H1 (cell line): ENCODE measurements around the gene CCNI. TPM values are rescaled to one million over a fixed set of nuclear protein-coding genes. Genes with fewer than 3 reads are reported as not detected.

Experiments
- CTCF ChIA-PET: fragments of 300-600 bp; sonication (Branson Sonifier 250); formaldehyde crosslinking; loops from one replicate; lab custom pipeline; 2021; ENCODE audit not compliant: partially characterized antibody; lab: Charles Lee
- POLR2A ChIA-PET: fragments of 300-600 bp; sonication (Branson Sonifier 250); formaldehyde crosslinking; loops from one replicate; lab custom pipeline; 2021; ENCODE audit warnings: inconsistent platforms; ENCODE audit not compliant: partially characterized antibody; lab: Charles Lee
- DNase-seq, 2 experiments: peaks; one replicate each; pipeline versions ENCODE4 v3.0.0 to v3.0.0-alpha.2; 2010 to 2022; ENCODE audit warnings: low spot score in 2 of 2, low read depth in 1 of 2, mixed read lengths in 1 of 2
- FAIRE-seq: peaks from 2 replicates; lab custom pipeline; 2011; peaks lifted over from hg19 to GRCh38; lab: Jason Lieb, UNC
- H2AFZ ChIP-seq: 2 replicates; pipeline ENCODE4 v1.8.1; 2012; ENCODE audit warnings: low read length, inconsistent platforms
- H2AK5ac ChIP-seq: 2 replicates; pipeline ENCODE4 v1.6.1; 2013; ENCODE audit warnings: low read depth, low read length
- H2BK120ac ChIP-seq: replicated peaks from 2 replicates; pipeline ENCODE3; 2013; ENCODE audit warnings: low read depth, low read length, inconsistent platforms
- H2BK12ac ChIP-seq: 2 replicates; pipeline ENCODE4 v1.6.1; 2013; ENCODE audit warnings: low read depth, low read length
- H2BK15ac ChIP-seq: 2 replicates; pipeline ENCODE4 v1.6.1; 2013; ENCODE audit warnings: low read length
- H2BK20ac ChIP-seq: 2 replicates; pipeline ENCODE4 v1.6.1; 2013; ENCODE audit warnings: low read length
- H2BK5ac ChIP-seq: 2 replicates; pipeline ENCODE4 v1.6.1; 2013; ENCODE audit warnings: low read depth, low read length
- H3K14ac ChIP-seq: 2 replicates; pipeline ENCODE4 v1.6.1; 2013; ENCODE audit warnings: inconsistent platforms; ENCODE audit not compliant: insufficient read length
- H3K18ac ChIP-seq: 2 replicates; pipeline ENCODE4 v1.6.1; 2013; ENCODE audit warnings: low read length; ENCODE audit errors: extremely low read depth
- H3K23ac ChIP-seq: 2 replicates; pipeline ENCODE4 v1.6.1; 2013; ENCODE audit warnings: inconsistent platforms; ENCODE audit not compliant: insufficient read length
- H3K23me2 ChIP-seq: 2 replicates; pipeline ENCODE4 v1.6.1; 2013; ENCODE audit warnings: low read depth, low read length
- H3K27ac ChIP-seq: 2 replicates; pipeline ENCODE4 v1.6.1; 2011; ENCODE audit warnings: low read depth, low read length, inconsistent platforms
- H3K27me3 ChIP-seq, 4 experiments: replicated peaks in 1 of 4; 1 replicate in 1 of 4; 2 replicates in 3 of 4; pipeline versions ENCODE4 v1.6.1 to v1.8.1; 2011 to 2013; ENCODE audit warnings: low read length in 3 of 4, mild to moderate bottlenecking in 3 of 4, inconsistent platforms in 2 of 4, mixed read lengths in 2 of 4, moderate library complexity in 1 of 4; ENCODE audit not compliant: control insufficient read depth in 3 of 4, insufficient read depth in 3 of 4; ENCODE audit errors: extremely low read depth in 1 of 4
- H3K36me3 ChIP-seq, 4 experiments: 2 replicates each; pipeline versions ENCODE4 v1.6.1 to v1.8.1; 2011 to 2013; ENCODE audit warnings: mild to moderate bottlenecking in 4 of 4, low read length in 3 of 4, moderate library complexity in 2 of 4, control low read depth in 1 of 4, inconsistent platforms in 1 of 4; ENCODE audit not compliant: insufficient read depth in 4 of 4, control insufficient read depth in 2 of 4
- H3K4ac ChIP-seq: replicated peaks from 2 replicates; pipeline ENCODE3; 2013; ENCODE audit warnings: low read length, low read depth, mixed read lengths, inconsistent platforms; ENCODE audit not compliant: insufficient read length
- H3K4me1 ChIP-seq, 4 experiments: replicated peaks in 1 of 4; 1 replicate in 1 of 4; 2 replicates in 3 of 4; pipeline versions ENCODE4 v1.6.1 to v1.8.1; 2011 to 2013; ENCODE audit warnings: low read length in 3 of 4, inconsistent platforms in 2 of 4, mixed read lengths in 1 of 4; ENCODE audit not compliant: insufficient read depth in 4 of 4, control insufficient read depth in 3 of 4
- H3K4me2 ChIP-seq, 2 experiments: 2 replicates each; pipeline versions ENCODE4 v1.6.1 to v1.8.1; 2011 to 2013; ENCODE audit warnings: low read depth in 2 of 2, low read length in 2 of 2, control low read depth in 1 of 2, inconsistent platforms in 1 of 2, mild to moderate bottlenecking in 1 of 2; ENCODE audit not compliant: insufficient read depth in 1 of 2
- H3K4me3 ChIP-seq, 4 experiments: fragments of 200-600, 300-600 bp in 1 of 4; sonication (generic), shearing (Covaris generic), sonication (Bioruptor Twin) in 1 of 4; 2 replicates each; pipeline versions ENCODE4 v1.5.1 to v1.8.1; 2011 to 2016; ENCODE audit warnings: low read length in 4 of 4, low read depth in 3 of 4, control low read depth in 2 of 4, inconsistent platforms in 2 of 4, mild to moderate bottlenecking in 2 of 4, mixed read lengths in 1 of 4, moderate library complexity in 1 of 4; ENCODE audit not compliant: insufficient read depth in 2 of 4; ENCODE audit errors: extremely low read depth in 1 of 4
- H3K56ac ChIP-seq: replicated peaks from 2 replicates; pipeline ENCODE3; 2013; ENCODE audit warnings: low read depth, mild to moderate bottlenecking, mixed read lengths, low read length, inconsistent platforms; ENCODE audit not compliant: insufficient read length
- H3K79me1 ChIP-seq: 2 replicates; pipeline ENCODE4 v1.6.1; 2013; ENCODE audit warnings: low read depth, low read length, control low read depth
- H3K79me2 ChIP-seq, 2 experiments: 2 replicates each; pipeline versions ENCODE4 v1.6.1 to v1.8.1; 2012 to 2013; ENCODE audit warnings: low read length in 2 of 2, mild to moderate bottlenecking in 2 of 2, inconsistent platforms in 1 of 2; ENCODE audit not compliant: insufficient read depth in 2 of 2, control insufficient read depth in 1 of 2
- H3K9ac ChIP-seq, 4 experiments: replicated peaks in 1 of 4; 1 replicate in 1 of 4; 2 replicates in 3 of 4; pipeline versions ENCODE4 v1.6.1 to v1.8.1; 2011 to 2013; ENCODE audit warnings: low read depth in 3 of 4, low read length in 3 of 4, control low read depth in 2 of 4, mild to moderate bottlenecking in 2 of 4, moderate library complexity in 2 of 4, inconsistent platforms in 1 of 4; ENCODE audit errors: extremely low read depth in 1 of 4
- H3K9me3 ChIP-seq, 2 experiments: 2 replicates each; pipeline versions ENCODE4 v1.6.1 to v1.8.1; 2012 to 2013; ENCODE audit warnings: mild to moderate bottlenecking in 2 of 2, moderate library complexity in 2 of 2, control low read depth in 1 of 2, inconsistent platforms in 1 of 2, low read depth in 1 of 2, low read length in 1 of 2, mixed read lengths in 1 of 2; ENCODE audit not compliant: insufficient read depth in 2 of 2
- H4K20me1 ChIP-seq, 2 experiments: replicated peaks in 1 of 2; 2 replicates each; pipeline versions ENCODE3 to v1.8.1; 2011 to 2013; ENCODE audit warnings: inconsistent platforms in 2 of 2, low read length in 2 of 2, mild to moderate bottlenecking in 1 of 2; ENCODE audit not compliant: insufficient read depth in 2 of 2, control insufficient read depth in 1 of 2
- H4K5ac ChIP-seq: 2 replicates; pipeline ENCODE4 v1.6.1; 2013; ENCODE audit warnings: low read length, low read depth, mixed read lengths, inconsistent platforms; ENCODE audit not compliant: insufficient read length
- H4K8ac ChIP-seq: 2 replicates; pipeline ENCODE4 v1.8.0; 2013; ENCODE audit warnings: mild to moderate bottlenecking, moderate library complexity, low read length, inconsistent platforms; ENCODE audit not compliant: insufficient read depth; ENCODE audit errors: extremely low read depth
- H4K91ac ChIP-seq: replicated peaks from 2 replicates; pipeline ENCODE3; 2013; ENCODE audit warnings: low read length, mixed read lengths, inconsistent platforms; ENCODE audit not compliant: insufficient read length
- CBX8 ChIP-seq: fragments of 300-800, 300-1000 bp; sonication (generic); IDR thresholded peaks from 2 replicates; pipeline ENCODE4 v1.7.1; 2016; ENCODE audit warnings: low read depth, low read length, borderline replicate concordance
- GTF2F1 ChIP-seq: IDR thresholded peaks from 2 replicates; pipeline ENCODE4 v1.6.1; 2012; ENCODE audit warnings: low read depth, low read length, improper control_type of control experiment, borderline replicate concordance
- HDAC6 ChIP-seq: IDR thresholded peaks from one replicate; pipeline ENCODE4 v1.7.1; 2012; ENCODE audit warnings: low read depth, mild to moderate bottlenecking, inconsistent platforms, low read length, moderate library complexity
- RFX5 ChIP-seq: IDR thresholded peaks from 2 replicates; pipeline ENCODE4 v1.6.1; 2011; ENCODE audit warnings: low read depth, low read length, improper control_type of control experiment, borderline replicate concordance
- SP4 ChIP-seq: IDR thresholded peaks from 2 replicates; pipeline ENCODE4 v1.6.1; 2012; ENCODE audit warnings: low read length, inconsistent platforms
- TAF1 ChIP-seq: IDR thresholded peaks from 2 replicates; pipeline ENCODE4 v1.6.1; 2011; ENCODE audit warnings: mild to moderate bottlenecking, low read depth, low read length
- TCF12 ChIP-seq: IDR thresholded peaks from 2 replicates; pipeline ENCODE4 v1.6.1; 2011; ENCODE audit warnings: low read depth, mild to moderate bottlenecking, low read length
- WGBS, 2 experiments: shearing (Covaris generic) in 1 of 2; methylation state at CpG; one replicate each; pipeline versions ENCODE4 v1.1.6 to v1.1.7; 2013 to 2015; ENCODE audit warnings: low lambda C conversion rate in 2 of 2, mixed read lengths in 2 of 2, inconsistent platforms in 1 of 2, low coverage in 1 of 2, missing lambda C conversion rate in 1 of 2; ENCODE audit not compliant: insufficient replicate concordance in 2 of 2, insufficient coverage in 1 of 2, insufficient read length in 1 of 2; ENCODE audit errors: extremely low coverage in 1 of 2, missing lambda C conversion rate in 1 of 2; 5-methylcytosine and 5-hydroxymethylcytosine counted together
- polyA plus RNA-seq, 7 experiments: library from polyadenylated mRNA; depleted of rRNA in 3 of 7; stranded (reverse) in 5 of 7; unstranded in 2 of 7; fragments of >200 nt in 5 of 7; fragments of 200-250 nt in 2 of 7; gene quantifications; 1 replicate in 5 of 7; 2 replicates in 1 of 7; 4 replicates in 1 of 7; pipeline versions ENCODE4 v1.2.1 to v1.2.3, GENCODE V29; 2011 to 2013; ENCODE audit warnings: missing spikeins in 2 of 7, mixed read lengths in 2 of 7
- total RNA-seq: library from RNA; stranded (reverse); fragmentation: NEBNext Ultra II Directional; extraction: Animal tissue kit (Norgen Biotek cat#: 25700); gene quantifications from 2 replicates; pipeline ENCODE4 v1.2.1, GENCODE V29; 2021

Gene CCNI
- total and polyA plus RNA-seq, 2 of the 8 experiments (the other 6 are each of a cell fraction or from before 2014, with no cell fraction given) = 97.8 to 234 TPM

- Histone ChIP-seq H4K8ac (no peak overlapping the region), H3K23ac (no peak overlapping the region), H3K4me1 (no peaks in the 10 kb centered on the region; a peak in 1 of 7 replicates), H3K79me2 (no peaks in the 10 kb centered on the region), H4K91ac (no peak overlapping the region), H2AK5ac (no peak overlapping the region), H3K4me2 (no peak overlapping the region), H2BK5ac (no peak overlapping the region), H3K27me3 (no peaks in the 10 kb centered on the region), H2BK15ac (no peak overlapping the region), H3K56ac (no peak overlapping the region), H3K79me1 (no peaks in the 10 kb centered on the region), H2BK120ac (no peak overlapping the region), H3K36me3 (no peaks in the 10 kb centered on the region), H3K9ac (no peak overlapping the region), H3K9me3 (no peaks in the 10 kb centered on the region), H2BK20ac (no peak overlapping the region), H3K4me3 (no peak overlapping the region), H2AFZ (no peak overlapping the region), H3K18ac (no peak overlapping the region), H4K20me1 (no peaks in the 10 kb centered on the region), H3K4ac (no peak overlapping the region), H2BK12ac (no peak overlapping the region), H3K14ac (no peak overlapping the region), H3K23me2 (no peaks in the 10 kb centered on the region), H4K5ac (no peak overlapping the region), H3K27ac (no peak overlapping the region)
- ChIA-PET POLR2A (no interaction called here), CTCF (interaction anchor here (1.4 to 1.8 kb wide), 4 partner anchors 9 to 42 kb away, joined by 3 to 4 read pairs (median 4); no protein-coding TSS in a partner anchor)
- TF ChIP-seq TCF12 (no peak), HDAC6 (no peak), SP4 (no peak), CBX8 (no peak), TAF1 (no peak), GTF2F1 (no peak), RFX5 (no peak)
- DNase-seq (no peak), FAIRE-seq (no peak)
- 75% methylated on average over 4 of the region's 4 CpGs; no CpG with 5 or more reads in 1 of the 2 experiments for WGBS, 2 experiments
Measured at GRCh38 chr4:77122656-77123055, 46.9 kb upstream of the CCNI start.
